Mammary epithelial cell (primary cell): ENCODE measurements around the gene RYR1.

Experiments
- CTCF ChIP-seq, 2 donors: IDR thresholded peaks in 1 of 2; conservative IDR thresholded peaks in 1 of 2; 2 replicates each; pipeline ENCODE4 v1.5.1; 2011 to 2012; ENCODE audit warnings: inconsistent platforms in 2 of 2, low read length in 2 of 2, mild to moderate bottlenecking in 2 of 2, control low read depth in 1 of 2, low read depth in 1 of 2; ENCODE audit not compliant: insufficient read depth in 1 of 2; ENCODE audit errors: extremely low read depth in 1 of 2
- EZH2 ChIP-seq: IDR thresholded peaks from 2 replicates; pipeline ENCODE4 v1.6.1; 2012; ENCODE audit warnings: low read length, inconsistent platforms, borderline replicate concordance

- TF ChIP-seq CTCF (conservative IDR thresholded peaks at IDR 0.05 in 1 of 2, IDR thresholded peaks at IDR 0.05 in 1 of 2; ENCODE audit: extremely low read depth in 1 of 2, insufficient read depth in 1 of 2, low read depth in 1 of 2, low read length in 2 of 2): no peak
- TF ChIP-seq EZH2: no peak
These were observed 77.7 kb downstream of the RYR1 start for GRCh38 chr19:38511074-38511708.
